ENCODE results near the gene WNT16. TPM values are rescaled to one million over a fixed set of nuclear protein-coding genes. Genes with fewer than 3 reads are reported as not detected.

The WNT16 gene
- total and polyA plus RNA-seq, 2 experiments from 2014 or later, result 0.45 to 0.73 TPM

GRCh38 chr7:121342631-121343030 lies 13.8 kb downstream of the WNT16 start:
- Mint-ChIP-seq H3K36me3 (ENCODE audit: low read depth) (peaks cover 7% of the 10 kb centered on the region; the same call in 2 of the 3 replicates), H3K4me3 (no peak overlapping the region), H3K27me3 (ENCODE audit: insufficient read depth, low read depth, poor library complexity) (no peaks in the 10 kb centered on the region), H3K9me3 (no peaks in the 10 kb centered on the region), H3K27ac (no peak overlapping the region), H3K4me1 (no peaks in the 10 kb centered on the region)
- H3K4me1 ChIP-seq (ENCODE audit: insufficient read depth), result no peaks in the 10 kb centered on the region
- H3F3A ChIP-seq (replicated peaks; ENCODE audit: low read depth), result no peaks in the 10 kb centered on the region
- H3K27me3 ChIP-seq (ENCODE audit: insufficient read depth), result no peaks in the 10 kb centered on the region
- DNase-seq (ENCODE audit: low spot score) (no peak), ATAC-seq (no peak)
- H3K27ac ChIP-seq (ENCODE audit: low read depth), result no peak overlapping the region
- TF ChIP-seq EZH2 (IDR thresholded peaks at IDR 0.05; ENCODE audit: low read depth, unreplicated experiment), result no peak
- no peak for TF ChIP-seq CREB1 (CRISPR knock-in tag; IDR thresholded peaks at IDR 0.05; ENCODE audit: low read depth)
- TF ChIP-seq, protein P1, sequence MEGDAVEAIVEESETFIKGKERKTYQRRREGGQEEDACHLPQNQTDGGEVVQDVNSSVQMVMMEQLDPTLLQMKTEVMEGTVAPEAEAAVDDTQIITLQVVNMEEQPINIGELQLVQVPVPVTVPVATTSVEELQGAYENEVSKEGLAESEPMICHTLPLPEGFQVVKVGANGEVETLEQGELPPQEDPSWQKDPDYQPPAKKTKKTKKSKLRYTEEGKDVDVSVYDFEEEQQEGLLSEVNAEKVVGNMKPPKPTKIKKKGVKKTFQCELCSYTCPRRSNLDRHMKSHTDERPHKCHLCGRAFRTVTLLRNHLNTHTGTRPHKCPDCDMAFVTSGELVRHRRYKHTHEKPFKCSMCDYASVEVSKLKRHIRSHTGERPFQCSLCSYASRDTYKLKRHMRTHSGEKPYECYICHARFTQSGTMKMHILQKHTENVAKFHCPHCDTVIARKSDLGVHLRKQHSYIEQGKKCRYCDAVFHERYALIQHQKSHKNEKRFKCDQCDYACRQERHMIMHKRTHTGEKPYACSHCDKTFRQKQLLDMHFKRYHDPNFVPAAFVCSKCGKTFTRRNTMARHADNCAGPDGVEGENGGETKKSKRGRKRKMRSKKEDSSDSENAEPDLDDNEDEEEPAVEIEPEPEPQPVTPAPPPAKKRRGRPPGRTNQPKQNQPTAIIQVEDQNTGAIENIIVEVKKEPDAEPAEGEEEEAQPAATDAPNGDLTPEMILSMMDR (conservative IDR thresholded peaks at IDR 0.05; ENCODE audit: low read depth in 2 of 2), result no peak
- TF ChIP-seq ZNF462 (CRISPR knock-in tag; IDR thresholded peaks at IDR 0.05), result no peak
- no peak for TF ChIP-seq REST (IDR thresholded peaks at IDR 0.05; ENCODE audit: unreplicated experiment)
- TF ChIP-seq JUNB (IDR thresholded peaks at IDR 0.05; ENCODE audit: unreplicated experiment), result no peak
- H3K79me2 ChIP-seq (replicated peaks; ENCODE audit: insufficient read depth), result no peaks in the 10 kb centered on the region
- no peak overlapping the region for H3K4me2 ChIP-seq
- H2AFZ ChIP-seq, result no peak overlapping the region
- no peak overlapping the region for H3K4me3 ChIP-seq
- no peaks in the 10 kb centered on the region for H4K20me1 ChIP-seq (replicated peaks; ENCODE audit: insufficient read depth)
- H3K9me2 ChIP-seq (ENCODE audit: insufficient read depth), result no peaks in the 10 kb centered on the region
- H3K36me3 ChIP-seq (ENCODE audit: insufficient read depth), result no peaks in the 10 kb centered on the region; the same call in 1 of the 2 replicates
